ENCODE results near the gene FAM151B. TPM values are rescaled to one million over a fixed set of nuclear protein-coding genes. Genes with fewer than 3 reads are reported as not detected.

The FAM151B gene
- total and polyA plus RNA-seq, 2 of the 13 experiments (the other 11 are each of a cell fraction or from before 2014, with no cell fraction given), result 0.61 to 1.0 TPM

DNA sequence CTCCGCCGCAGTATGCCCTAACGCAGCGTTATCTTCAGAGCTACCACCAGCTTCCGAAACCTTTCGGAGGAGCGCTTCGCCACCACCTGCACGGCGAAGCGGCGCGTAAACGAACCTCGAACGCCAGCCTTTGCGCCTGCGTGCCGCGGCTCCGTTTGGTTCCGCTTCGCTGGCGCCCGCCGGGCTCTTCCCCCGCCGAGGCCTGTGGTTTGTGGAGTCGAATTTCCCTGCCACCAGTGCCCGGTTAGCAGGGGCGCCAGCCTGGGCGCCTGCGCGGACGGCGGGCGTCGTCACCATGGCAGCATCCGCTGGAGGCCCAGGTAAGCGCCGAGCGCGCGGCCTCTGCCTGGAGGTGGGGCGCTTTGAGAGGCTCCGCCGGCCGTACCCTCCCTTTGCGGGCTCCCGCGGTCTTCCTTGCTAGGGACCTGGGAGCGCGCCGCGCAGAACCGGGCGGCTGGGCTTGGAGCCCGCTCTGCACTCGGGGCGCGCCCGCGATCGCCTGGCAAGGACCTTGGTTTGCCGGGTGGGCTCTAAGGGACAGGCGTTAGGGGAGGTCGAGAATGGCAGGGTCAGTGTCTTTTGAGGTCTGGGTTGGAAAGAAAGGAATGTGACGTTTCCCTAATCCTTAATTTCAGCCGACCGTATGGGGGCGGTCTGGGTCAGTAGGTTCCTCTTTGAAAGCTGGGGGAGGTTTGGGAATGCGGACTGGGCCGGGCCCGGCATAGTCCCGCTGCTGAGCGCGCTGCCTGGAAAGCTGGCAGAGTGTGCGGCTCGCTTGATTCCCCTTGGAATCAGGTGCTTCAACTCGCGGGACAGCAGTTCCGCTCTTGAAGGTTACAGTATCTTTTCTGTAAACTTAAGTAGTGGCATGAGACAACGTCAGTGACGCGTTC is at the start of gene FAM151B (continued):
- TF ChIP-seq, protein P1, sequence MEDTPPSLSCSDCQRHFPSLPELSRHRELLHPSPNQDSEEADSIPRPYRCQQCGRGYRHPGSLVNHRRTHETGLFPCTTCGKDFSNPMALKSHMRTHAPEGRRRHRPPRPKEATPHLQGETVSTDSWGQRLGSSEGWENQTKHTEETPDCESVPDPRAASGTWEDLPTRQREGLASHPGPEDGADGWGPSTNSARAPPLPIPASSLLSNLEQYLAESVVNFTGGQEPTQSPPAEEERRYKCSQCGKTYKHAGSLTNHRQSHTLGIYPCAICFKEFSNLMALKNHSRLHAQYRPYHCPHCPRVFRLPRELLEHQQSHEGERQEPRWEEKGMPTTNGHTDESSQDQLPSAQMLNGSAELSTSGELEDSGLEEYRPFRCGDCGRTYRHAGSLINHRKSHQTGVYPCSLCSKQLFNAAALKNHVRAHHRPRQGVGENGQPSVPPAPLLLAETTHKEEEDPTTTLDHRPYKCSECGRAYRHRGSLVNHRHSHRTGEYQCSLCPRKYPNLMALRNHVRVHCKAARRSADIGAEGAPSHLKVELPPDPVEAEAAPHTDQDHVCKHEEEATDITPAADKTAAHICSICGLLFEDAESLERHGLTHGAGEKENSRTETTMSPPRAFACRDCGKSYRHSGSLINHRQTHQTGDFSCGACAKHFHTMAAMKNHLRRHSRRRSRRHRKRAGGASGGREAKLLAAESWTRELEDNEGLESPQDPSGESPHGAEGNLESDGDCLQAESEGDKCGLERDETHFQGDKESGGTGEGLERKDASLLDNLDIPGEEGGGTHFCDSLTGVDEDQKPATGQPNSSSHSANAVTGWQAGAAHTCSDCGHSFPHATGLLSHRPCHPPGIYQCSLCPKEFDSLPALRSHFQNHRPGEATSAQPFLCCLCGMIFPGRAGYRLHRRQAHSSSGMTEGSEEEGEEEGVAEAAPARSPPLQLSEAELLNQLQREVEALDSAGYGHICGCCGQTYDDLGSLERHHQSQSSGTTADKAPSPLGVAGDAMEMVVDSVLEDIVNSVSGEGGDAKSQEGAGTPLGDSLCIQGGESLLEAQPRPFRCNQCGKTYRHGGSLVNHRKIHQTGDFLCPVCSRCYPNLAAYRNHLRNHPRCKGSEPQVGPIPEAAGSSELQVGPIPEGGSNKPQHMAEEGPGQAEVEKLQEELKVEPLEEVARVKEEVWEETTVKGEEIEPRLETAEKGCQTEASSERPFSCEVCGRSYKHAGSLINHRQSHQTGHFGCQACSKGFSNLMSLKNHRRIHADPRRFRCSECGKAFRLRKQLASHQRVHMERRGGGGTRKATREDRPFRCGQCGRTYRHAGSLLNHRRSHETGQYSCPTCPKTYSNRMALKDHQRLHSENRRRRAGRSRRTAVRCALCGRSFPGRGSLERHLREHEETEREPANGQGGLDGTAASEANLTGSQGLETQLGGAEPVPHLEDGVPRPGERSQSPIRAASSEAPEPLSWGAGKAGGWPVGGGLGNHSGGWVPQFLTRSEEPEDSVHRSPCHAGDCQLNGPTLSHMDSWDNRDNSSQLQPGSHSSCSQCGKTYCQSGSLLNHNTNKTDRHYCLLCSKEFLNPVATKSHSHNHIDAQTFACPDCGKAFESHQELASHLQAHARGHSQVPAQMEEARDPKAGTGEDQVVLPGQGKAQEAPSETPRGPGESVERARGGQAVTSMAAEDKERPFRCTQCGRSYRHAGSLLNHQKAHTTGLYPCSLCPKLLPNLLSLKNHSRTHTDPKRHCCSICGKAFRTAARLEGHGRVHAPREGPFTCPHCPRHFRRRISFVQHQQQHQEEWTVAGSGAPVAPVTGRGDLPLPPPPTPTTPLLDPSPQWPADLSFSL (CRISPR knock-in tag; IDR thresholded peaks at IDR 0.05), result no peak
- TF ChIP-seq ZNF510 (CRISPR knock-in tag; IDR thresholded peaks at IDR 0.05; ENCODE audit: low read depth) (peak; percentile 92), IRF1 (CRISPR knock-in tag; IDR thresholded peaks at IDR 0.05; ENCODE audit: low read depth) (no peak; the same call in 1 of the 2 replicates), DNMT1 (CRISPR knock-in tag; IDR thresholded peaks at IDR 0.05) (no peak), GMEB2 (CRISPR knock-in tag; IDR thresholded peaks at IDR 0.05; ENCODE audit: low read depth) (peak; percentile 24; the same call in 1 of the 2 replicates), ELF1 (CRISPR knock-in tag; IDR thresholded peaks at IDR 0.05) (peak; percentile 72), SNAPC2 (CRISPR knock-in tag; IDR thresholded peaks at IDR 0.05) (peak; percentile 85), AHR (CRISPR knock-in tag; IDR thresholded peaks at IDR 0.05) (no peak), ZNF776 (CRISPR knock-in tag; IDR thresholded peaks at IDR 0.05) (peak; percentile 16; the same call in 1 of the 2 replicates), REPIN1 (CRISPR knock-in tag; IDR thresholded peaks at IDR 0.05; ENCODE audit: borderline replicate concordance, low read depth) (peak; percentile 94), IRX3 (CRISPR knock-in tag; IDR thresholded peaks at IDR 0.05; ENCODE audit: borderline replicate concordance, low read depth) (peak; percentile 66; the same call in 1 of the 2 replicates), ZNF207 (IDR thresholded peaks at IDR 0.05; ENCODE audit: borderline replicate concordance) (no peak), AFF4 (CRISPR knock-in tag; IDR thresholded peaks at IDR 0.05) (no peak), ARID2 (CRISPR knock-in tag; IDR thresholded peaks at IDR 0.05; ENCODE audit: borderline replicate concordance) (no peak)

Measured in HepG2 (cell line).